Skin epidermis (tissue), 12 donors: Measurements from ENCODE around the gene UTP3.

Experiments
- H3K27ac ChIP-seq, 21 experiments: fragments of 200-600 bp; sonication (generic) in 11 of 21; one replicate each; pipeline ENCODE4 v1.5.0; 2020; ENCODE audit warnings: mild to moderate bottlenecking in 3 of 21, inconsistent platforms in 2 of 21, moderate library complexity in 2 of 21
- H3K4me3 ChIP-seq, 7 experiments: fragments of 200-600 bp; sonication (generic) in 2 of 7; one replicate each; pipeline ENCODE4 v1.5.0; 2020; ENCODE audit warnings: inconsistent platforms in 2 of 7, mild to moderate bottlenecking in 2 of 7, moderate library complexity in 1 of 7

The UTP3 gene

DNA sequence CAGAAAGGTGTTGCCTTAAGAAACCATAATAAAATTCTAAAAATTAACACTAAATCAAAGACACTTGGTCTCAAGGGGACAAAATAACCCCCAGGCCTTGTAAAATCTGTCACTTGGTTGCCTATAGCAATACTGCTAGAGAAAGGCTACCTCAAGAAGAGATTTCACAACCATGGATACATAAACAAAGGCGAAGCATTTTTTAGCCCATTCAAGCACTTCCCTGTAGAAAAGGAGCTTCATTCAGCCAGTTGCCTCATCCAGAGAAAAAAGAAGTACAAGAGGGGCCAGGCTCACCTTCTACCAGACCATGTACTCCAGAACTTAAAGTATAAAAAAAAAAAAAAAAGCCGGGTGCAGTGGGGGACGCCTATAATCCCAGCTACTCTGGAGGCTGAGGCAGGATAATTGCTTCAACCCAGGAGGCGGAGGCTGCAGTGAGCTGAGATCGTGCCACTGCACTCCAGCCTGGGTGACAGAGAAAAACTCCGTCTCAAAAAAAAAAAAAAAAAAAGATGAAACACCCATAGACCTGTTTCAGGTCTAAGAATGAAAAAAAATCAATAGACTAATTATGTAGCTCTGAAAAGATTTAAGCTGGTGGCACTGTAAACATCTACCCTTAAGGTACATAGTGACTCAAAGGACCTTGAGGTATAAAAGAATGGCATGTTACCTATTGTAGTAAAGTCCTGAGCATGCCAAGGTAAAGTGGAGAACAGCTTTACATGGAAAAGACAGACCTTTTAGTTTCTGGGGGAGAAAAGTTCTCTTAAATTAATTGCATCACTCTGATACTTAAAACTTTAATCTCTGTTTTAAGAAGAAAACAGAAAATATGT is 51.4 kb downstream of the UTP3 start:
- Histone ChIP-seq H3K4me3 (no peak overlapping the region), H3K27ac (no peak overlapping the region)
